ENCODE data around the gene CHPF2.

GRCh38 chr7:151198945-151199848 lies 33.1 kb upstream of the CHPF2 start:
- no peak for TF ChIP-seq CTCF (IDR thresholded peaks at IDR 0.05)
- TF ChIP-seq POLR2A (IDR thresholded peaks at IDR 0.05) = no peak
- no peak for TF ChIP-seq EP300 (IDR thresholded peaks at IDR 0.05)
